Heart left ventricle (tissue), 13 donors: ENCODE measurements around the gene UST.

ENCODE experiments used
- CTCF ChIP-seq, 12 donors: fragments of 200-600 bp; sonication (generic) in 4 of 12; IDR thresholded peaks; one replicate each; pipeline versions ENCODE4 v1.5.0 to v1.8.0; 2018 to 2022; ENCODE audit warnings: antibody characterized with exemption in 12 of 12, mild to moderate bottlenecking in 5 of 12
- POLR2A ChIP-seq, 2 donors: fragments of 450-650 bp; IDR thresholded peaks; one replicate each; pipeline ENCODE4 v1.6.1; 2017; ENCODE audit warnings: antibody characterized with exemption in 2 of 2, mild to moderate bottlenecking in 2 of 2, moderate library complexity in 2 of 2
- donor health status: ischemic (EF 13 %, LVEDD 7.1; RV severe dilation, severe dysfunction).
- donor health status: DM: no; HTN: yes; CAD: no.
- donor health status: DM: no; HTN: no; CAD: no.
- donor health status: ischemic (EF 25% LVEDD 6.9; RV normal size, moderate dysfunction).
- donor health status: ischemic (EF 25% LVEDD 5.7; RV mildly dilated, moderate dysfunction).
- donor health status: ischemic (EF 35%, LVEDD 5.7; RV mildly dilated, moderate dysfunction).
- donor health status: nonischemic (EF 11% LVEDD 7.7; RV severe dilation, severe dysfunction).
- donor health status: DM: yes; HTN: yes; CAD: no.
- donor health status: PGD.
- donor health status: ischemic (EF 29% LVEDD 5.4; RV normal size, mild dysfunction).
- donor health status: nonischemic (EF 23%, LVEDD 6.1; RV moderate dilation, normal function).

- TF ChIP-seq POLR2A (IDR thresholded peaks at IDR 0.05) = no peak
- no peak for TF ChIP-seq CTCF (IDR thresholded peaks at IDR 0.05)
Measured at GRCh38 chr6:148842296-148843019, 95.6 kb downstream of the UST start.
